Measurements from ENCODE around the gene FOXP1.

DNA sequence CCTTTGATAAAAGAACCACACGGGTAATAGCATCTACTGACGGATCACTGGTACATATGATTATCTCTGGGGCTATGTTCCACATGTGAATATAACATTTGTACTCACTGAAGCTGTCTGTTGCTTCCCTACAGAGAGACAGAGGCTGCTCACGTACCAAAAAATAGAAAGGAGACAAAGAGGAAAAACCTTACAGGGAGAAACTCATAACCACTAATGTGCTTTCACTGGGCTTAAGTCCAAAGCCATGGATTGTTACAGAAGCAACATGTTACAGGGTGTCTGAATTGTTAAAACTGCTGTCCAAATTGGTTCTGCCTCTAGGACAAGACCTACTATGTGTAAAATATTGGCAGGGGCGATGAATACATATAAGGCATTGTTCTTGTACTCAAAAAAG, 311.9 kb downstream of the FOXP1 start:
- TF ChIP-seq ISL1 (CRISPR knock-in tag; IDR thresholded peaks at IDR 0.05) (no peak), GLIS3 (CRISPR knock-in tag; IDR thresholded peaks at IDR 0.05) (no peak), SNAI2 (CRISPR knock-in tag; IDR thresholded peaks at IDR 0.05) (no peak), ARNTL (CRISPR knock-in tag; IDR thresholded peaks at IDR 0.05; ENCODE audit: borderline replicate concordance, low read depth) (no peak), PPARA (CRISPR knock-in tag; IDR thresholded peaks at IDR 0.05; ENCODE audit: borderline replicate concordance) (no peak), OSR1 (CRISPR knock-in tag; IDR thresholded peaks at IDR 0.05) (no peak), CSDC2 (CRISPR knock-in tag; IDR thresholded peaks at IDR 0.05) (no peak), ESRRG (CRISPR knock-in tag; IDR thresholded peaks at IDR 0.05) (no peak), RARB (CRISPR knock-in tag; IDR thresholded peaks at IDR 0.05) (no peak), TCF4 (CRISPR knock-in tag; IDR thresholded peaks at IDR 0.05; ENCODE audit: borderline replicate concordance) (no peak)
- TF ChIP-seq, protein P1, sequence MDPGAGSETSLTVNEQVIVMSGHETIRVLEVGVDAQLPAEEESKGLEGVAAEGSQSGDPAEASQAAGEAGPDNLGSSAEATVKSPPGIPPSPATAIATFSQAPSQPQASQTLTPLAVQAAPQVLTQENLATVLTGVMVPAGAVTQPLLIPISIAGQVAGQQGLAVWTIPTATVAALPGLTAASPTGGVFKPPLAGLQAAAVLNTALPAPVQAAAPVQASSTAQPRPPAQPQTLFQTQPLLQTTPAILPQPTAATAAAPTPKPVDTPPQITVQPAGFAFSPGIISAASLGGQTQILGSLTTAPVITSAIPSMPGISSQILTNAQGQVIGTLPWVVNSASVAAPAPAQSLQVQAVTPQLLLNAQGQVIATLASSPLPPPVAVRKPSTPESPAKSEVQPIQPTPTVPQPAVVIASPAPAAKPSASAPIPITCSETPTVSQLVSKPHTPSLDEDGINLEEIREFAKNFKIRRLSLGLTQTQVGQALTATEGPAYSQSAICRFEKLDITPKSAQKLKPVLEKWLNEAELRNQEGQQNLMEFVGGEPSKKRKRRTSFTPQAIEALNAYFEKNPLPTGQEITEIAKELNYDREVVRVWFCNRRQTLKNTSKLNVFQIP (CRISPR knock-in tag; IDR thresholded peaks at IDR 0.05; ENCODE audit: borderline replicate concordance, low read depth), result no peak
- TF ChIP-seq, protein P2, sequence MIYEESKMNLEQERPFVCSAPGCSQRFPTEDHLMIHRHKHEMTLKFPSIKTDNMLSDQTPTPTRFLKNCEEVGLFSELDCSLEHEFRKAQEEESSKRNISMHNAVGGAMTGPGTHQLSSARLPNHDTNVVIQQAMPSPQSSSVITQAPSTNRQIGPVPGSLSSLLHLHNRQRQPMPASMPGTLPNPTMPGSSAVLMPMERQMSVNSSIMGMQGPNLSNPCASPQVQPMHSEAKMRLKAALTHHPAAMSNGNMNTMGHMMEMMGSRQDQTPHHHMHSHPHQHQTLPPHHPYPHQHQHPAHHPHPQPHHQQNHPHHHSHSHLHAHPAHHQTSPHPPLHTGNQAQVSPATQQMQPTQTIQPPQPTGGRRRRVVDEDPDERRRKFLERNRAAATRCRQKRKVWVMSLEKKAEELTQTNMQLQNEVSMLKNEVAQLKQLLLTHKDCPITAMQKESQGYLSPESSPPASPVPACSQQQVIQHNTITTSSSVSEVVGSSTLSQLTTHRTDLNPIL (CRISPR knock-in tag; IDR thresholded peaks at IDR 0.05; ENCODE audit: low read depth), result no peak
- TF ChIP-seq, protein P3, sequence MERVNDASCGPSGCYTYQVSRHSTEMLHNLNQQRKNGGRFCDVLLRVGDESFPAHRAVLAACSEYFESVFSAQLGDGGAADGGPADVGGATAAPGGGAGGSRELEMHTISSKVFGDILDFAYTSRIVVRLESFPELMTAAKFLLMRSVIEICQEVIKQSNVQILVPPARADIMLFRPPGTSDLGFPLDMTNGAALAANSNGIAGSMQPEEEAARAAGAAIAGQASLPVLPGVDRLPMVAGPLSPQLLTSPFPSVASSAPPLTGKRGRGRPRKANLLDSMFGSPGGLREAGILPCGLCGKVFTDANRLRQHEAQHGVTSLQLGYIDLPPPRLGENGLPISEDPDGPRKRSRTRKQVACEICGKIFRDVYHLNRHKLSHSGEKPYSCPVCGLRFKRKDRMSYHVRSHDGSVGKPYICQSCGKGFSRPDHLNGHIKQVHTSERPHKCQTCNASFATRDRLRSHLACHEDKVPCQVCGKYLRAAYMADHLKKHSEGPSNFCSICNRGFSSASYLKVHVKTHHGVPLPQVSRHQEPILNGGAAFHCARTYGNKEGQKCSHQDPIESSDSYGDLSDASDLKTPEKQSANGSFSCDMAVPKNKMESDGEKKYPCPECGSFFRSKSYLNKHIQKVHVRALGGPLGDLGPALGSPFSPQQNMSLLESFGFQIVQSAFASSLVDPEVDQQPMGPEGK (CRISPR knock-in tag; IDR thresholded peaks at IDR 0.05; ENCODE audit: borderline replicate concordance), result no peak

Data from SK-N-SH treated with all-trans-retinoic acid at 6 μM for 48 hours (cell line).